ENCODE measurements around the gene RTL1.

- TF ChIP-seq CTCF (IDR thresholded peaks at IDR 0.05) (no peak), EP300 (IDR thresholded peaks at IDR 0.05) (no peak), POLR2A (IDR thresholded peaks at IDR 0.05) (no peak)
Observed at GRCh38 chr14:100861188-100861936, 42.2 kb downstream of the RTL1 start.

All from gastroesophageal sphincter (tissue), 3 donors.